Measurements from ENCODE around the gene ATP1A4. TPM values are rescaled to one million over a fixed set of nuclear protein-coding genes. Genes with fewer than 3 reads are reported as not detected.

ATP1A4 gene
- total and polyA plus RNA-seq, 2 of the 13 experiments (the other 11 are each of a cell fraction or from before 2014, with no cell fraction given): not detected

DNA sequence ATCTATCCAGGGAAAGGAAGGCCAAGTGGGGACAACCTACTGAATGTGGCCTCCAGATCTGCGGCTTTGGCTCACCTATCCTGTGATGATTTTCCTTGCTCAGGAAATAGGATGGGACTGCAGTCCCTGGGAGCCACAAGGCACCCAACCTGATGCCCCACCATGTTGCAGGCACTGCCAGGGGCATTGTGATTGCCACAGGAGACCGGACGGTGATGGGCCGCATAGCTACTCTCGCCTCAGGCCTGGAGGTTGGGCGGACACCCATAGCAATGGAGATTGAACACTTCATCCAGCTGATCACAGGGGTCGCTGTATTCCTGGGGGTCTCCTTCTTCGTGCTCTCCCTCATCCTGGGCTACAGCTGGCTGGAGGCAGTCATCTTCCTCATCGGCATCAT is 24.0 kb upstream of the ATP1A4 start:
- ATAC-seq (no peak), FAIRE-seq (no peak), DNase-seq (ENCODE audit: low spot score) (no peak)
- ChIA-PET CTCF (ENCODE audit: low intra/inter-chr PET ratio, low total read pairs) (no interaction called here), POLR2A (interaction anchor here (1.2 kb wide), 1 partner anchor 135 kb away, joined by 3 read pairs; the partner anchor contains the start of gene DCAF8)
- Histone ChIP-seq H3K36me3 (replicated peaks in 1 of 2; ENCODE audit: control insufficient read depth in 1 of 2, insufficient read depth in 2 of 2, low read length in 2 of 2) (no peaks in the 10 kb centered on the region), H3K4me2 (ENCODE audit: low read depth, low read length) (no peak overlapping the region), H3K4me3 (replicated peaks in 1 of 3; ENCODE audit: insufficient read depth in 1 of 3, low read depth in 2 of 3, low read length in 3 of 3) (no peak overlapping the region), H2AFZ (ENCODE audit: low read length) (no peak overlapping the region), H3K9me3 (ENCODE audit: low read length) (no peaks in the 10 kb centered on the region), H3K27me3 (ENCODE audit: control insufficient read depth in 1 of 2, insufficient read depth in 2 of 2, low read length in 2 of 2) (no peaks in the 10 kb centered on the region), H3K27ac (ENCODE audit: extremely low read length, insufficient read depth, low read length) (no peak overlapping the region), H3K9ac (ENCODE audit: insufficient read depth, low read depth, low read length) (no peak overlapping the region), H4K20me1 (ENCODE audit: insufficient read depth, low read length) (no peaks in the 10 kb centered on the region), H3K4me1 (ENCODE audit: insufficient read depth, low read length) (peaks cover 79% of the 10 kb centered on the region), H3K79me2 (ENCODE audit: insufficient read depth, low read length) (no peaks in the 10 kb centered on the region)
- intact Hi-C loops (cut with micrococcal nuclease; ENCODE audit: unreplicated experiment): no loop called here
- TF ChIP-seq, protein P1, sequence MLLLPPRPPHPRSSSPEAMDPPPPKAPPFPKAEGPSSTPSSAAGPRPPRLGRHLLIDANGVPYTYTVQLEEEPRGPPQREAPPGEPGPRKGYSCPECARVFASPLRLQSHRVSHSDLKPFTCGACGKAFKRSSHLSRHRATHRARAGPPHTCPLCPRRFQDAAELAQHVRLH (CRISPR knock-in tag; IDR thresholded peaks at IDR 0.05; ENCODE audit: borderline replicate concordance, low read depth): no peak
- TF ChIP-seq ZNF75D (CRISPR knock-in tag; IDR thresholded peaks at IDR 0.05; ENCODE audit: borderline replicate concordance) (no peak), ZNF232 (CRISPR knock-in tag; IDR thresholded peaks at IDR 0.05; ENCODE audit: borderline replicate concordance) (no peak), ZNF546 (CRISPR knock-in tag; conservative IDR thresholded peaks at IDR 0.05) (no peak)
- TF ChIP-seq, protein P2, sequence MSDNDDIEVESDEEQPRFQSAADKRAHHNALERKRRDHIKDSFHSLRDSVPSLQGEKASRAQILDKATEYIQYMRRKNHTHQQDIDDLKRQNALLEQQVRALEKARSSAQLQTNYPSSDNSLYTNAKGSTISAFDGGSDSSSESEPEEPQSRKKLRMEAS (IDR thresholded peaks at IDR 0.05): no peak
- no TSS peak for BruUV-seq (replicated peaks)
- WGBS (ENCODE audit: low lambda C conversion rate): 86% methylated on average over 9 of the region's 9 CpGs
- in situ Hi-C loops (cut with HindIII; ENCODE audit: extremely low pct_ligation_motif_present, low pct_unique_long_range_greater_than_20kb): no loop called here

DNA sequence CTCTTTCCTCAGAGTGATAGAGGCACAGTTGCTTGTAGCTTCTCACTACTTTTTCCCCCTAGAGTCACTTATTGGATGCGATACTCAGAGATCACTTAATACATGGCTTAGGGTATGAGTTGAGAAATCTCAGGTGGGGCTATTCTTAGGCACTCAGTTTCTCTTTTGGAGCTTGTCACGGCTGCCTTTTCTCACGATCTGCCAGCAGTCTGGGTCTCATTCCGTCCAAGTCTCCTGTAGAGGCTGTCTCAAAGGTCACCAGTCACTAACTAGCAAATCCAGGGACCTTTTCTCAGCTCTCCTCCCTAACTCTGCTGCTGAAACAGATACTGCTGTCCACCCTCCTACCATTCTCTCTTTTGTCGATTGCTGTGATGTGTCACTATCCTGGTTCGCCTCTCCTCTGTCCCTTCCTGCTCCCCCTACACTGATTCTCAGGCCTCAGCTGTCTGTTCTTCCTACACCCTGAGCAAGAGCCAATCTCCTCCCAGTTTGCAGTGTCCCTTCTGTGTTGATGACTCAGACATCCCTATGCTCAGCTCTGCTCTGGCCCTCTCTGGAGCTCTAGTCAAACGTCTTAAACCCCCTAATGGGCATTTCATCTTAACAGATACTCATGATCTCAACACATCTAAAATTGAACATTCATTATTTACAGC is 23.4 kb upstream of the ATP1A4 start:
- H4K20me1 ChIP-seq (ENCODE audit: insufficient read depth, low read length): no peaks in the 10 kb centered on the region
- TF ChIP-seq ZNF670 (CRISPR knock-in tag; IDR thresholded peaks at IDR 0.05; ENCODE audit: borderline replicate concordance): no peak
- no peak for TF ChIP-seq HNRNPH1 (optimal IDR thresholded peaks at IDR 0.05; ENCODE audit: low read depth, low read length)
- peak; percentile 49 for TF ChIP-seq FOSL2 (CRISPR knock-in tag; IDR thresholded peaks at IDR 0.05)
- TF ChIP-seq, protein P3, sequence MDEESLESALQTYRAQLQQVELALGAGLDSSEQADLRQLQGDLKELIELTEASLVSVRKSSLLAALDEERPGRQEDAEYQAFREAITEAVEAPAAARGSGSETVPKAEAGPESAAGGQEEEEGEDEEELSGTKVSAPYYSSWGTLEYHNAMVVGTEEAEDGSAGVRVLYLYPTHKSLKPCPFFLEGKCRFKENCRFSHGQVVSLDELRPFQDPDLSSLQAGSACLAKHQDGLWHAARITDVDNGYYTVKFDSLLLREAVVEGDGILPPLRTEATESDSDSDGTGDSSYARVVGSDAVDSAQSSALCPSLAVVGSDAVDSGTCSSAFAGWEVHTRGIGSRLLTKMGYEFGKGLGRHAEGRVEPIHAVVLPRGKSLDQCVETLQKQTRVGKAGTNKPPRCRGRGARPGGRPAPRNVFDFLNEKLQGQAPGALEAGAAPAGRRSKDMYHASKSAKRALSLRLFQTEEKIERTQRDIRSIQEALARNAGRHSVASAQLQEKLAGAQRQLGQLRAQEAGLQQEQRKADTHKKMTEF (CRISPR knock-in tag; IDR thresholded peaks at IDR 0.05): no peak
- no peak for TF ChIP-seq ZFP62 (CRISPR knock-in tag; IDR thresholded peaks at IDR 0.05)
- no peak for TF ChIP-seq CBFB (CRISPR knock-in tag; IDR thresholded peaks at IDR 0.05)
- H3K27ac ChIP-seq (ENCODE audit: extremely low read length, insufficient read depth, low read length): no peak overlapping the region
- whole genome bisulfite sequencing (ENCODE audit: low lambda C conversion rate): 25% methylated on average over 7 of the region's 7 CpGs
- H3K36me3 ChIP-seq (replicated peaks in 1 of 2; ENCODE audit: control insufficient read depth in 1 of 2, insufficient read depth in 2 of 2, low read length in 2 of 2): no peaks in the 10 kb centered on the region
- in situ Hi-C loops (cut with HindIII; ENCODE audit: extremely low pct_ligation_motif_present, low pct_unique_long_range_greater_than_20kb) (no loop called here), intact Hi-C loops (cut with micrococcal nuclease; ENCODE audit: unreplicated experiment) (no loop called here)
- no peak overlapping the region for H3K9ac ChIP-seq (ENCODE audit: insufficient read depth, low read depth, low read length)
- peak overlapping the region; percentile 28 for H2AFZ ChIP-seq (ENCODE audit: low read length)
- ChIA-PET POLR2A (interaction anchor here (1.2 to 1.6 kb wide), 2 partner anchors 27 to 134 kb away, joined by 3 read pairs; partner anchors contain the start of gene DCAF8), CTCF (ENCODE audit: low intra/inter-chr PET ratio, low total read pairs) (no interaction called here)
- FAIRE-seq: no peak
- no peaks in the 10 kb centered on the region for H3K79me2 ChIP-seq (ENCODE audit: insufficient read depth, low read length)
- H3K9me3 ChIP-seq (ENCODE audit: low read length): no peaks in the 10 kb centered on the region
- no TSS peak for BruUV-seq (replicated peaks)
- peak overlapping the region; percentile 30 for H3K4me2 ChIP-seq (ENCODE audit: low read depth, low read length)
- H3K4me3 ChIP-seq (replicated peaks in 1 of 3; ENCODE audit: insufficient read depth in 1 of 3, low read depth in 2 of 3, low read length in 3 of 3): no peak overlapping the region
- peak; percentile 12 for DNase-seq (ENCODE audit: low spot score)
- ATAC-seq: peak; percentile 40; the same call in 2 of the 3 replicates
- no peaks in the 10 kb centered on the region for H3K27me3 ChIP-seq (ENCODE audit: control insufficient read depth in 1 of 2, insufficient read depth in 2 of 2, low read length in 2 of 2)
- peaks cover 81% of the 10 kb centered on the region for H3K4me1 ChIP-seq (ENCODE audit: insufficient read depth, low read length)

All from HepG2 (cell line).